ENCODE data around the gene RNF144A.

Gene RNF144A

GRCh38 chr2:6908291-6908690 lies 8.9 kb upstream of the RNF144A start:
- no peak overlapping the region for H3K4me3 ChIP-seq (replicated peaks in 1 of 2; ENCODE audit: low read depth in 2 of 2, low read length in 2 of 2)
- TF ChIP-seq CTCF (IDR thresholded peaks at IDR 0.05; ENCODE audit: low read depth, low read length): no peak
- no peak for DNase-seq (ENCODE audit: low read depth in 2 of 2)

- TF ChIP-seq CTCF (IDR thresholded peaks at IDR 0.05; ENCODE audit: low read depth, low read length): no peak
- DNase-seq (ENCODE audit: low read depth in 2 of 2): no peak
- no peak overlapping the region for H3K4me3 ChIP-seq (replicated peaks in 1 of 2; ENCODE audit: low read depth in 2 of 2, low read length in 2 of 2)
Measured at GRCh38 chr2:6909431-6910385, 7.5 kb upstream of the RNF144A start.

GRCh38 chr2:6911721-6912120 lies 5.5 kb upstream of the RNF144A start:
- H3K4me3 ChIP-seq (replicated peaks in 1 of 2; ENCODE audit: low read depth in 2 of 2, low read length in 2 of 2): no peak overlapping the region
- no peak for TF ChIP-seq CTCF (IDR thresholded peaks at IDR 0.05; ENCODE audit: low read depth, low read length)
- no peak for DNase-seq (ENCODE audit: low read depth in 2 of 2)

GRCh38 chr2:6913415-6914157 lies 3.6 kb upstream of the RNF144A start:
- TF ChIP-seq CTCF (IDR thresholded peaks at IDR 0.05; ENCODE audit: low read depth, low read length): no peak
- no peak for DNase-seq (ENCODE audit: low read depth in 2 of 2)
- H3K4me3 ChIP-seq (replicated peaks in 1 of 2; ENCODE audit: low read depth in 2 of 2, low read length in 2 of 2): no peak overlapping the region

- DNase-seq (ENCODE audit: low read depth in 2 of 2): peak; percentile 38 to 47
- no peak overlapping the region for H3K4me3 ChIP-seq (replicated peaks in 1 of 2; ENCODE audit: low read depth in 2 of 2, low read length in 2 of 2)
- no peak for TF ChIP-seq CTCF (IDR thresholded peaks at IDR 0.05; ENCODE audit: low read depth, low read length)
Measured at GRCh38 chr2:6914828-6915227, 2.4 kb upstream of the RNF144A start.

- DNase-seq (ENCODE audit: low read depth in 2 of 2): no peak
- no peak for TF ChIP-seq CTCF (IDR thresholded peaks at IDR 0.05; ENCODE audit: low read depth, low read length)
- H3K4me3 ChIP-seq (replicated peaks in 1 of 2; ENCODE audit: low read depth in 2 of 2, low read length in 2 of 2): no peak overlapping the region
Measured at GRCh38 chr2:6915399-6915798, 1.8 kb upstream of the RNF144A start.
